SU-DHL-6 (cell line): Measurements from ENCODE around the gene TMEM250.

Source experiments
- CTCF ChIP-seq: fragments of 200-600 bp; sonication (generic); IDR thresholded peaks from one replicate; pipeline ENCODE4 v1.5.1; 2017; ENCODE audit warnings: antibody characterized with exemption, mild to moderate bottlenecking, low read length, moderate library complexity; ENCODE audit not compliant: insufficient read depth, poor library complexity, severe bottlenecking
- EZH2phosphoT487 ChIP-seq: fragments of 200-600 bp; sonication (generic), shearing (Covaris generic); conservative IDR thresholded peaks from 2 replicates; pipeline ENCODE4 v1.6.1; 2018; ENCODE audit warnings: mild to moderate bottlenecking, antibody characterized with exemption, low read length, moderate library complexity, mixed read lengths

GRCh38 chr9:136104488-136104800, 14.2 kb downstream of the TMEM250 start:
- TF ChIP-seq CTCF (no peak), EZH2phosphoT487 (no peak)
